ENCODE measurements around the gene RPRML.

Gene RPRML

DNA sequence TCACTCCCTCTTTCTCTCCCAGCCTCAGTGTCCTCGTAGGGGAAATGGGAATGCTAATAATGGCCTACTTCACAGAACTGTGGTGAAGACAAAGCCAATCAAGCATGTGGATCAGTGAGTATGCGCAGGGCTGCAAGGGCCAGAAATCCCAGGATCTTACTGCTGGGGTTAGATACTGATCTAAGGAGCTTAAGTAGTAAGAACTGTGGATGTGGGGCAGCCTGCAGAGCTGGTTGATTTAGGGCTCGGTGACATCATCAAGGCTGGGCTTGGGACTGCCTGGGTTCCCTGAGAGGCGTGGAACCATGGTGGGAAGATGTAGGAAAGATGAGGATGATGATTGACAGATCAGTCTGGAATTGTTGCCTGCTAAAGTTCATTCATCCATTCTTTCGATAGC is 30.5 kb downstream of the RPRML start:
- Histone ChIP-seq H3K36me3 (replicated peaks) (no peaks in the 10 kb centered on the region), H3K27me3 (ENCODE audit: low read depth) (no peaks in the 10 kb centered on the region), H3K4me3 (no peak overlapping the region), H3K4me1 (no peaks in the 10 kb centered on the region), H3K9me3 (no peaks in the 10 kb centered on the region)
- in situ Hi-C loops (cut with MboI; ENCODE audit: low sequenced_read_pairs) = no loop called here
- no peak for DNase-seq (ENCODE audit: low spot score in 2 of 2)

DNA sequence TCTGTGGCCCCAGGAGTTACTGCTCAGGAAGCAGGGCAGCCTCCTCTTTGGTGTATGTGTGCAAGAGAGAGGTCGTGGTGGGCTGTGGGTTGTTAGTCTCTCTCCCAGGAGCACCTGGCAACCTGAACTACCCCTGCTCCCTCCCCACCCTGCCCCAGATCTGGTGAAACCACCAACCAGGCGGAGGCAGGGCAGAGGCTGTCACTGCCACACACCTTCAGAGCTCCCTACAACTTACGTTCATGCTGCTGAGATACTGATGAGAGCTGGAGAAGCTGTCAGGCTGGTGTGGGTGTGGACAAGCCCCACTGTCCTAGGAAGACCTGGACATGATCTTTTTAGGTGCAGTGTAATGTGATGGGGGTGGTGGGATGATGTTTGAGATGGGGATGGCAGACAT is 31.8 kb downstream of the RPRML start:
- no peak for DNase-seq (ENCODE audit: low spot score in 2 of 2)
- no peaks in the 10 kb centered on the region for H3K9me3 ChIP-seq
- H3K4me1 ChIP-seq = no peaks in the 10 kb centered on the region
- H3K4me3 ChIP-seq = no peak overlapping the region
- no peaks in the 10 kb centered on the region for H3K36me3 ChIP-seq (replicated peaks)
- in situ Hi-C loops (cut with MboI; ENCODE audit: low sequenced_read_pairs) = no loop called here
- H3K27me3 ChIP-seq (ENCODE audit: low read depth) = no peaks in the 10 kb centered on the region

- no peaks in the 10 kb centered on the region for H3K27me3 ChIP-seq (ENCODE audit: low read depth)
- no peaks in the 10 kb centered on the region for H3K9me3 ChIP-seq
- in situ Hi-C loops (cut with MboI; ENCODE audit: low sequenced_read_pairs) = no loop called here
- no peaks in the 10 kb centered on the region for H3K4me1 ChIP-seq
- H3K36me3 ChIP-seq (replicated peaks) = peaks cover 11% of the 10 kb centered on the region
- DNase-seq (ENCODE audit: low spot score in 2 of 2) = no peak
- no peak overlapping the region for H3K4me3 ChIP-seq
Observed at GRCh38 chr17:46944931-46945330, 34.1 kb downstream of the RPRML start.

DNA sequence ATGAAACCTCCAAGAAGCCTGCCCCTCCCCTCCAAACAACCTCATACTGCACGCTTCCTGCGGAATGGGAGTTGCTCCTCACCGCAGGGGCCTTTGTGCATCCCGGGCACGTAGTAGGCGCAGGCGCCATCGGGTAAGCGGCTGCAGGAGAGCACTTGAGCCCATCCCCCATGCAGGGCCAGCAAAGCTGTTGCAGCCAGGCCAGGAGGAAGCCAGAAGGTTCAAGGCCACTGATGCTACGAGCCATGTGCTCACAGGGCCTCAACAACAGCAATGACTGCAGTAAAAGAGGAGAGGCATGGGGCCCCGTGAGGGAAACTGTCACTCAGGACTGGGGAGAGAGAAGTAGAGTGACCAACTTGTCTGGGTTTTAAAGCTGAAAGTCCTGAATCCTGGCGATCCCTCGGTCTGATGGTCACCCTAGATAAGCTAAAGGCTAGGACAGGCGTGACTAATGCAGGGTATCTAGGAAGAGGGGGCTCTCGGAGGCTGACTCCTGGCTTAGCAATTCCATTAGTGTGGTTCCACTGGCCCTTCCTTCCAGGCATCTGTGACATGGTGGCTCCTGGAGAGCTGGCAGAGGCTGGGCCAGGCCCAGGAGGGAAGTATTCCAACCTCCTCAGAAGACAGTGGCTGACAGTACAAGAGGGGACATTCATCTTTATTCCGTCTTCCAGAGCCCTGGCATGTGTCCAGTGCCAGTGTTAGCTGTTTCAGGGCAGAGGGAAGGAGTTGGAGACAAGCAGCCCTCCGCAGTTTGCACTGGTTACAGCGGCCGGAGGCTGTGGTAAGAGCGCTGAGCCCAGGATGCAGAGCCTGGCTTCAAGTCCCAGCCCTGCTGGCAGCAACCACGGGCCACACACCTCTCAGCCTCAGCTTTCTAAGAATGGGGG is 35.3 kb downstream of the RPRML start:
- peaks cover 18% of the 10 kb centered on the region for H3K36me3 ChIP-seq (replicated peaks)
- H3K9me3 ChIP-seq = no peaks in the 10 kb centered on the region
- H3K4me1 ChIP-seq = no peaks in the 10 kb centered on the region
- no peak for DNase-seq (ENCODE audit: low spot score in 2 of 2)
- in situ Hi-C loops (cut with MboI; ENCODE audit: low sequenced_read_pairs) = no loop called here
- H3K4me3 ChIP-seq = no peak overlapping the region
- no peaks in the 10 kb centered on the region for H3K27me3 ChIP-seq (ENCODE audit: low read depth)

GRCh38 chr17:46943218-46943500 is 35.9 kb downstream of the RPRML start:
- Histone ChIP-seq H3K9me3 (no peaks in the 10 kb centered on the region), H3K4me3 (no peak overlapping the region), H3K36me3 (replicated peaks) (peaks cover 24% of the 10 kb centered on the region), H3K27me3 (ENCODE audit: low read depth) (no peaks in the 10 kb centered on the region), H3K4me1 (no peaks in the 10 kb centered on the region)
- in situ Hi-C loops (cut with MboI; ENCODE audit: low sequenced_read_pairs) = no loop called here
- DNase-seq (ENCODE audit: low spot score in 2 of 2) = no peak

DNA sequence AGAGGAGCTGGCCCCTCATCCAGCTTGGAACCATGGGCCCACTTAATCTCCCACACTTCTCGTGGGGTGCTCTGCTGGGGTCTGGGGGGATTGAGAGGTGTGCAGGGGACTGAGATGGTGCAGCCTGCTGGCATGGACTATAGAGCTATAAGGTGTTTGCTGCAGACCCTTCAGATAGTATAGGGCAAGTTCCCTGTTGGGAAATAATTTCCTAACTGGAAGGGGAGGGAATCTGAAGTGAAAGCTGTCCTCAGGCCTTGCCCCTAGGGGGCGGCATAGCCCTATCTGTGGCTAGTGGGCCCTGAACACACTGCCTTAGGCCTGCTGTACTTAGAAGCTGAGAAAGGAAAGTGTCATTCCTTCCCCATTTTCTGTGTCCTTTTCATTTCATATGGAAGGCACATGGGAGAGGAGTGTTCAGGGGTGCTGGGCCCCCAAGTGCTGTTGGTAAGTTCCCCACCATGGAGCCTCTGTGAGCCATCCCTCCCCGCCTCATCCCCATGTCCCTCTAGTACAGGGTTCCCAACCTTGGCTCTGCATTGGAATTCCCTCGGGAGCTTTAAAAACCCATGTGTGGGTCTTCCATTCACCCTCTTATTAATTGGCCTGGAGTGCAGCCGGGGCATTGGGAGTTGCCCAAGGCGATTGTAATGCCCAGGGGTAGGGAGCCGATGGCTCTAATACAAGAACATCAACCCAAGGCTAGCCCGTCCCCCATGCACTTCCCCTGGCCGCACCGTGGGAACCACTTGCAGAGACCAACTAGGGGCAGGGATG is 36.4 kb downstream of the RPRML start:
- in situ Hi-C loops (cut with MboI; ENCODE audit: low sequenced_read_pairs) = no loop called here
- peak; percentile 50 to 84 for DNase-seq (ENCODE audit: low spot score in 2 of 2)
- no peaks in the 10 kb centered on the region for H3K4me1 ChIP-seq
- no peaks in the 10 kb centered on the region for H3K9me3 ChIP-seq
- peaks cover 24% of the 10 kb centered on the region for H3K36me3 ChIP-seq (replicated peaks)
- H3K27me3 ChIP-seq (ENCODE audit: low read depth) = no peaks in the 10 kb centered on the region
- H3K4me3 ChIP-seq = no peak overlapping the region

- Histone ChIP-seq H3K4me3 (no peak overlapping the region), H3K9me3 (no peaks in the 10 kb centered on the region), H3K27me3 (ENCODE audit: low read depth) (no peaks in the 10 kb centered on the region), H3K36me3 (replicated peaks) (peaks cover 29% of the 10 kb centered on the region), H3K4me1 (no peaks in the 10 kb centered on the region)
- peak; percentile 78 to 89 for DNase-seq (ENCODE audit: low spot score in 2 of 2)
- in situ Hi-C loops (cut with MboI; ENCODE audit: low sequenced_read_pairs) = no loop called here
Observed at GRCh38 chr17:46940692-46941404, 38.2 kb downstream of the RPRML start.

GRCh38 chr17:46935658-46936266 is 43.3 kb downstream of the RPRML start:
- in situ Hi-C loops (cut with MboI; ENCODE audit: low sequenced_read_pairs) = no loop called here
- no peaks in the 10 kb centered on the region for H3K27me3 ChIP-seq (ENCODE audit: low read depth)
- H3K36me3 ChIP-seq (replicated peaks) = peaks cover 71% of the 10 kb centered on the region

DNA sequence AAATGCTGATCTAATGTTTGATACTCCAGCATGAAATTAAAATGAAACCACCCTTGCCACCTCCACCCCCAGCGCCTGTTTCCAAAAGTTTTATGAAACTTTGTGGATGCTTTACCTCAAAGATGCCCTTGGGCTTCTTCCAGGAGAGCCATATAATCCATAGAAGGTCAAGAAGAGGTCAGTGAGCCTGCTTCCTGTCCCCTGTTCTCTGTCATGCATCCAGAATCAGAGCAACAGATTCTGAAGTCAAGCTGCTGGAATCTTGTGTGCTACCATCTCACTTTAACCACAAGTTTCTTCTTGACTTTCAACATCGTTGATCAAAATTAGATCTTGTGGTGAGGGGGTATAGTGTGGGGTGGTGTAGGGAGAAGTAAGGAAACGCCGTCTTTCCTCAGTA is 47.5 kb downstream of the RPRML start:
- H3K36me3 ChIP-seq (replicated peaks) = peaks cover 51% of the 10 kb centered on the region
- in situ Hi-C loops (cut with MboI; ENCODE audit: low sequenced_read_pairs) = no loop called here

More at GRCh38 chr17:46935658-46936266, 43.3 kb downstream of the RPRML start:
- Histone ChIP-seq H3K4me1 (no peaks in the 10 kb centered on the region), H3K9me3 (no peaks in the 10 kb centered on the region), H3K4me3 (no peak overlapping the region)
- DNase-seq (ENCODE audit: low spot score in 2 of 2) = no peak

DNA sequence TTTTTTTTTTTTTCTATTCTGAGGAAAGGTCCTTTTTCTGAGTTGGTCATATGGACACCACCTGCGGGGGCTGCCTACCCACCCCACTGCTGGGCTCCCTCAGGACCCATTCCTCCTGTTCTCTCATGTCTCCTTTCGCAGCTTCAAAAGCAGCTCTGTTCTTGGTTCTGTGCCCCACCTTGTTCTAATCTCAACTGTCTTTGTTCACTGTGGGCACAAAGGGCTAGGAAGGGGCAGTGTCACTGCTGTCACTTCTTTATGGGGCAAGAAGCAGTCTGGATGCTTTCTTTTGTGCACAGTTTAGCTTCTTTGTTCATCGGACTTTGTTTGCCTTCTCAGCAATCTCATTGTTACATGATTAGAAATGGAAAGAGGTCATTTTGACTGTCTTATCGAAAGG is 49.0 kb downstream of the RPRML start:
- no peak overlapping the region for H3K4me3 ChIP-seq
- DNase-seq (ENCODE audit: low spot score in 2 of 2) = peak; percentile 25 to 50
- H3K27me3 ChIP-seq (ENCODE audit: low read depth) = no peaks in the 10 kb centered on the region
- peaks cover 39% of the 10 kb centered on the region for H3K36me3 ChIP-seq (replicated peaks)
- H3K4me1 ChIP-seq = peaks cover 19% of the 10 kb centered on the region
- H3K9me3 ChIP-seq = no peaks in the 10 kb centered on the region
- in situ Hi-C loops (cut with MboI; ENCODE audit: low sequenced_read_pairs) = no loop called here

More for the DNA sequence above, 47.5 kb downstream of the RPRML start:
- no peak overlapping the region for H3K4me3 ChIP-seq
- H3K4me1 ChIP-seq = peaks cover 18% of the 10 kb centered on the region
- no peak for DNase-seq (ENCODE audit: low spot score in 2 of 2)
- H3K9me3 ChIP-seq = no peaks in the 10 kb centered on the region
- no peaks in the 10 kb centered on the region for H3K27me3 ChIP-seq (ENCODE audit: low read depth)

- Histone ChIP-seq H3K4me3 (no peak overlapping the region), H3K36me3 (replicated peaks) (peaks cover 36% of the 10 kb centered on the region), H3K9me3 (no peaks in the 10 kb centered on the region), H3K27me3 (ENCODE audit: low read depth) (no peaks in the 10 kb centered on the region), H3K4me1 (peaks cover 22% of the 10 kb centered on the region)
- in situ Hi-C loops (cut with MboI; ENCODE audit: low sequenced_read_pairs) = no loop called here
- peak in 1 of 2 experiments; percentile 20 for DNase-seq (ENCODE audit: low spot score in 2 of 2)
Observed at GRCh38 chr17:46929413-46929812, 49.6 kb downstream of the RPRML start.

DNA sequence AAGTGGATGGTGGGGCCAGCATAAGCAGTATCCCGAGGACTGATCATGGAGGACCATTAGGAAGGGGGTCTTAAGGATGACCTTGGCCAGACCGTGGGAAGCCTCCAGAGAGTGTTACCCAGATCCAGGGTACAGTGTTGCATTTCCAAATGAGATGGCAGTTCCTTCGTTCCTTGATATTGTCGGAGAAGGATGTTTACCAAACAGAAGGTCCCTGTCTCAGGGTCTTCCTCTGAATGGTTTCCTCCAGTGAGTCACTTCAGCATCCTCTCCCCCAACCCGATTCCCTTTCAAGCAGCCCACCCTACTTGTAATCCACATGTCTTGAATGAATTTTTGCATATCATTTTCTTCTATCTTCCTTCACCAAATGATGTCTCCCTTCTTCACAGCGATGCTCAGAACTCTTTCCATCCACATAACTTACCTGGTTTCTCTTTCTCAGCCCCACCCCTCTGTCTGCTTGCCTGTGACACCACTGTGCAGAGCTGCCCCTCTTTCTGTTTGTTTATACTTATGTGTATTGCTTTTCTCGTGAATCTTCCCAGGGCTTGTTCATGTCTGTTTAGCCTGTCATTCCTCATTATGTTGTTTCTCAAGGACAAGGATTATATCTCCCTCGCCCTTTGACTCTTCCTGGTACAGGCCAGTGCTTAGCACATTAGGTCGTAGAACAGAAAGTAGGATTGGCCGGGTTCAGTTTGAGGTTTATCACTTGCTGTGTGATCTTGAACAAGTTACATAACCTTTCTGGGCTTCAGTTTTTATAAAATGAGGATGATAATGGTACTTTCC is 50.4 kb downstream of the RPRML start:
- Histone ChIP-seq H3K27me3 (ENCODE audit: low read depth) (no peaks in the 10 kb centered on the region), H3K36me3 (replicated peaks) (peaks cover 30% of the 10 kb centered on the region), H3K9me3 (no peaks in the 10 kb centered on the region), H3K4me3 (no peak overlapping the region), H3K4me1 (peaks cover 29% of the 10 kb centered on the region)
- in situ Hi-C loops (cut with MboI; ENCODE audit: low sequenced_read_pairs) = no loop called here
- DNase-seq (ENCODE audit: low spot score in 2 of 2) = no peak

Measured in HAP-1 (cell line).